SK-N-SH (cell line): ENCODE results near the gene CD302. TPM values are rescaled to one million over a fixed set of nuclear protein-coding genes. Genes with fewer than 3 reads are reported as not detected.

Experiments used
- CTCF ChIA-PET: fragments of 300-600, 350-600 bp; formaldehyde crosslinking; extraction: SDS; loops from one replicate; lab custom pipeline; 2021; lab: Yijun Ruan, JAX
- POLR2A ChIA-PET: fragments of 350-600 bp; sonication (Branson Sonifier 250); formaldehyde crosslinking; extraction: SDS; loops from one replicate; lab custom pipeline; 2020; ENCODE audit warnings: antibody characterized with exemption, inconsistent platforms; lab: Yijun Ruan, JAX
- DNase-seq: peaks from one replicate; pipeline ENCODE4 v3.0.0; 2012
- H2AFZ ChIP-seq: fragments of 200-600 bp; sonication (generic); 2 replicates; pipeline ENCODE4 v1.8.1; 2016; ENCODE audit warnings: antibody characterized with exemption, mild to moderate bottlenecking, low read depth
- H3F3A ChIP-seq: fragments of 200-600 bp; sonication (generic); replicated peaks from 2 replicates; pipeline ENCODE3; 2016; ENCODE audit warnings: antibody characterized with exemption, mild to moderate bottlenecking; ENCODE audit not compliant: insufficient read depth
- H3K27ac ChIP-seq, 2 experiments: fragments of 200-500 bp in 1 of 2; fragments of 200-600 bp in 1 of 2; sonication (Bioruptor generic) in 1 of 2; sonication (generic), shearing (Covaris generic) in 1 of 2; 2 replicates each; pipeline versions ENCODE4 v1.5.1 to v1.6.1; 2014 to 2016; ENCODE audit warnings: low read depth in 2 of 2, inconsistent platforms in 1 of 2, low read length in 1 of 2, mild to moderate bottlenecking in 1 of 2, mixed read lengths in 1 of 2
- H3K27me3 ChIP-seq: fragments of 200-600 bp; sonication (generic), shearing (Covaris generic); 2 replicates; pipeline ENCODE4 v1.6.1; 2016; ENCODE audit warnings: mixed run types; ENCODE audit not compliant: insufficient read depth
- H3K36me3 ChIP-seq, 2 experiments: fragments of 200-500 bp in 1 of 2; fragments of 200-600 bp in 1 of 2; sonication (Bioruptor generic) in 1 of 2; sonication (generic) in 1 of 2; replicated peaks in 1 of 2; 2 replicates each; pipeline versions ENCODE3 to v1.5.1; 2014 to 2016; ENCODE audit warnings: low read length in 1 of 2, mild to moderate bottlenecking in 1 of 2; ENCODE audit not compliant: insufficient read depth in 2 of 2, control insufficient read depth in 1 of 2
- H3K4me1 ChIP-seq, 2 experiments: fragments of 200-500 bp in 1 of 2; fragments of 200-600 bp in 1 of 2; sonication (Bioruptor generic) in 1 of 2; sonication (generic), shearing (Covaris generic) in 1 of 2; 2 replicates each; pipeline versions ENCODE4 v1.5.1 to v1.6.1; 2014 to 2016; ENCODE audit warnings: low read depth in 1 of 2, low read length in 1 of 2, mixed run types in 1 of 2; ENCODE audit not compliant: insufficient read depth in 2 of 2, control insufficient read depth in 1 of 2
- H3K4me2 ChIP-seq: fragments of 200-600 bp; sonication (generic), shearing (Covaris generic); 2 replicates; pipeline ENCODE4 v1.6.1; 2017; ENCODE audit warnings: mixed run types
- H3K4me3 ChIP-seq, 2 experiments: fragments of 200-500 bp in 1 of 2; fragments of 200-600 bp in 1 of 2; sonication (Bioruptor generic) in 1 of 2; sonication (generic), shearing (Covaris generic) in 1 of 2; 2 replicates each; pipeline versions ENCODE4 v1.5.1 to v1.8.1; 2014 to 2016; ENCODE audit warnings: low read depth in 2 of 2, inconsistent platforms in 1 of 2, low read length in 1 of 2, mild to moderate bottlenecking in 1 of 2, mixed read lengths in 1 of 2, moderate library complexity in 1 of 2
- H3K79me2 ChIP-seq: fragments of 200-600 bp; sonication (generic); 2 replicates; pipeline ENCODE4 v1.8.1; 2017; ENCODE audit warnings: mild to moderate bottlenecking; ENCODE audit not compliant: insufficient read depth
- H3K9ac ChIP-seq: fragments of 200-600 bp; sonication (generic); 2 replicates; pipeline ENCODE4 v1.6.1; 2017; ENCODE audit warnings: mixed run types
- H3K9me2 ChIP-seq: fragments of 200-600 bp; sonication (generic); 2 replicates; pipeline ENCODE4 v1.6.1; 2017; ENCODE audit warnings: mixed run types
- H3K9me3 ChIP-seq: fragments of 200-600 bp; sonication (generic); 2 replicates; pipeline ENCODE4 v1.6.1; 2017; ENCODE audit warnings: mixed run types, mild to moderate bottlenecking, moderate library complexity
- H4K20me1 ChIP-seq: fragments of 200-600 bp; sonication (generic); 2 replicates; pipeline ENCODE4 v1.6.1; 2017; ENCODE audit warnings: mild to moderate bottlenecking, mixed run types; ENCODE audit not compliant: insufficient read depth
- CHD2 ChIP-seq: fragments of 150-350 bp; IDR thresholded peaks from 2 replicates; pipeline ENCODE4 v1.6.1; 2018; ENCODE audit warnings: low read length; ENCODE audit not compliant: partially characterized antibody
- ELF1 ChIP-seq: IDR thresholded peaks from 2 replicates; pipeline ENCODE4 v1.4.0; 2012
- EP300 ChIP-seq, 2 experiments: IDR thresholded peaks; 2 replicates each; pipeline versions ENCODE4 v1.4.0 to v1.6.1; 2012; ENCODE audit warnings: borderline replicate concordance in 1 of 2, low read depth in 1 of 2, low read length in 1 of 2
- EZH2phosphoT487 ChIP-seq: fragments of 200-600 bp; sonication (generic); IDR thresholded peaks from 2 replicates; pipeline ENCODE4 v1.6.1; 2017; ENCODE audit warnings: low read depth, mixed run types, mild to moderate bottlenecking, antibody characterized with exemption, moderate library complexity, borderline replicate concordance
- FOSL2 ChIP-seq: IDR thresholded peaks from 2 replicates; pipeline ENCODE4 v1.4.0; 2012; ENCODE audit warnings: low read depth, mild to moderate bottlenecking, moderate library complexity, borderline replicate concordance
- FOXM1 ChIP-seq: IDR thresholded peaks from 2 replicates; pipeline ENCODE4 v1.4.0; 2012; ENCODE audit warnings: low read depth, mild to moderate bottlenecking
- GABPA ChIP-seq: IDR thresholded peaks from 2 replicates; pipeline ENCODE4 v1.4.0; 2012; ENCODE audit warnings: low read depth, mild to moderate bottlenecking
- GATA2 ChIP-seq: sonication (generic); formaldehyde crosslinking; IDR thresholded peaks from 2 replicates; pipeline ENCODE4 v1.5.0; 2020; ENCODE audit warnings: mild to moderate bottlenecking, missing genetic modification reagents
- MEF2A ChIP-seq: IDR thresholded peaks from 2 replicates; pipeline ENCODE4 v1.4.0; 2012; ENCODE audit warnings: low read depth, borderline replicate concordance
- POLR2AphosphoS5 ChIP-seq: IDR thresholded peaks from 2 replicates; pipeline ENCODE4 v1.6.1; 2012; ENCODE audit warnings: low read depth, low read length
- RAD21 ChIP-seq: IDR thresholded peaks from 2 replicates; pipeline ENCODE4 v1.6.1; 2012; ENCODE audit warnings: mild to moderate bottlenecking, low read length
- RCOR1 ChIP-seq: fragments of 150-350 bp; IDR thresholded peaks from 2 replicates; pipeline ENCODE4 v1.6.1; 2017; ENCODE audit warnings: antibody characterized with exemption, low read length
- RFX5 ChIP-seq: IDR thresholded peaks from 2 replicates; pipeline ENCODE4 v1.6.1; 2012; ENCODE audit warnings: mild to moderate bottlenecking, improper control_type of control experiment, low read length
- RXRA ChIP-seq: IDR thresholded peaks from 2 replicates; pipeline ENCODE4 v1.4.0; 2012; ENCODE audit warnings: low read depth, mild to moderate bottlenecking, borderline replicate concordance
- SIN3A ChIP-seq: IDR thresholded peaks from 2 replicates; pipeline ENCODE4 v1.6.1; 2012; ENCODE audit warnings: low read depth, mild to moderate bottlenecking, low read length, moderate library complexity, borderline replicate concordance
- SMC3 ChIP-seq: IDR thresholded peaks from 2 replicates; pipeline ENCODE4 v1.6.1; 2012; ENCODE audit warnings: low read depth, low read length, improper control_type of control experiment
- TAF1 ChIP-seq: IDR thresholded peaks from 2 replicates; pipeline ENCODE4 v1.6.1; 2012; ENCODE audit warnings: low read depth, mild to moderate bottlenecking, low read length, moderate library complexity, borderline replicate concordance
- WGBS: methylation state at CpG from one replicate; pipeline ENCODE4 v1.1.6; 2017; ENCODE audit warnings: low lambda C conversion rate; 5-methylcytosine and 5-hydroxymethylcytosine counted together
- polyA plus RNA-seq, 3 experiments: library from polyadenylated mRNA; depleted of rRNA; stranded (reverse); fragments of >200 nt; gene quantifications; 2 replicates each; pipeline ENCODE4 v1.2.3, GENCODE V29; 2012
- TF ChIP-seq, protein P1 (sequence below): IDR thresholded peaks from 2 replicates; pipeline ENCODE4 v1.4.0; 2012; ENCODE audit warnings: low read depth, borderline replicate concordance
- TF ChIP-seq, protein P2 (sequence below): IDR thresholded peaks from 2 replicates; pipeline ENCODE4 v1.6.1; 2012; ENCODE audit warnings: mild to moderate bottlenecking, low read depth, low read length, moderate library complexity
- TF ChIP-seq, protein P3 (sequence below): IDR thresholded peaks from 2 replicates; pipeline ENCODE4 v1.4.0; 2012; ENCODE audit warnings: low read depth, borderline replicate concordance
- TF ChIP-seq, protein P4 (sequence below): IDR thresholded peaks from 2 replicates; pipeline ENCODE4 v1.4.0; 2012; ENCODE audit warnings: low read depth

CD302 gene
- polyA plus RNA-seq, 1 of the 3 experiments (the other 2 are of a cell fraction), result 4.4 TPM

DNA sequence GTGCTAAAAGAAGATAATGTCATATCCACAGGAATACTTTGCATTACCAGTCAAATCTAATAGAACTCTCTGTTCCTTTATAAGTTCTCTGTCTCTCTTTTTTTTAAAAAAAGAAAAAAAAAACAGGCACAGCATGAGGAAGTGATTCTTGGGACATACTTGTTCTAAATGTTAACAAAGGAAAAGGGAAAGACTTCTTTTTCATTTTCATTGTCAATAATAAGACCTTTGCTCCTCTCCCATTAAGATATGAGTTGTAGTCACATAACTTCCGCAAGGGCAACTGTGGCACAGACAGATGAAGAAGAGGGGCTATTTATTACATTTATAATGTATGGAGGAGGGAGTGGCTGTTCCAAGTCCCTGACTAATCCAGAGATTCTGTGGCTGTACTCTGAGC is 4.7 kb downstream of the CD302 start (continued):
- TF ChIP-seq, protein P1, sequence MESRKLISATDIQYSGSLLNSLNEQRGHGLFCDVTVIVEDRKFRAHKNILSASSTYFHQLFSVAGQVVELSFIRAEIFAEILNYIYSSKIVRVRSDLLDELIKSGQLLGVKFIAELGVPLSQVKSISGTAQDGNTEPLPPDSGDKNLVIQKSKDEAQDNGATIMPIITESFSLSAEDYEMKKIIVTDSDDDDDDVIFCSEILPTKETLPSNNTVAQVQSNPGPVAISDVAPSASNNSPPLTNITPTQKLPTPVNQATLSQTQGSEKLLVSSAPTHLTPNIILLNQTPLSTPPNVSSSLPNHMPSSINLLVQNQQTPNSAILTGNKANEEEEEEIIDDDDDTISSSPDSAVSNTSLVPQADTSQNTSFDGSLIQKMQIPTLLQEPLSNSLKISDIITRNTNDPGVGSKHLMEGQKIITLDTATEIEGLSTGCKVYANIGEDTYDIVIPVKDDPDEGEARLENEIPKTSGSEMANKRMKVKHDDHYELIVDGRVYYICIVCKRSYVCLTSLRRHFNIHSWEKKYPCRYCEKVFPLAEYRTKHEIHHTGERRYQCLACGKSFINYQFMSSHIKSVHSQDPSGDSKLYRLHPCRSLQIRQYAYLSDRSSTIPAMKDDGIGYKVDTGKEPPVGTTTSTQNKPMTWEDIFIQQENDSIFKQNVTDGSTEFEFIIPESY, result no peak

DNA sequence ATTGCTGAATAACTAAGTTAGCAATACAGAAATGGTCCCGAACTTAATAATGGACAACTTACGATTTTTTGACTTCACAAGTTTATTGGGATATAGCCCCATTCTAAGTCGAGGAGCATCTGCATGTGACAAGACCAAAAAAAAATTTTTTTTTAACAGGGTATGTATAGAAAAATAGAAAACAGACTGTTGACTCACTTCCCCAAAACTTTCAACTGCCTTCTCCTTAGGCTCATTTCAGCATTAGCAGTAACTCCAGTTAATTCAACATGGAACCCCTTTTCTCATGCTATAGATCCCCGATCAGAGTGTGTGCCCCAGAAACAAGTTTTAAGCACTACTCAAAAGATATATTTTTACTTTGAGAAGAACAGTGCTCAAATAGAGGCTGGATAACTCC is 5.4 kb downstream of the CD302 start:
- no peak for DNase-seq
- Histone ChIP-seq H3K79me2 (no peaks in the 10 kb centered on the region), H3K9me2 (no peaks in the 10 kb centered on the region), H3K4me3 (no peak overlapping the region), H4K20me1 (no peaks in the 10 kb centered on the region), H3K27ac (no peak overlapping the region), H3K9me3 (no peaks in the 10 kb centered on the region), H3K36me3 (no peaks in the 10 kb centered on the region), H3K4me2 (no peak overlapping the region), H3K4me1 (no peaks in the 10 kb centered on the region; a peak in 1 of 4 replicates), H3K9ac (no peak overlapping the region), H2AFZ (no peak overlapping the region), H3K27me3 (no peaks in the 10 kb centered on the region), H3F3A (peaks cover 4% of the 10 kb centered on the region)
- ChIA-PET CTCF (no interaction called here), POLR2A (no interaction called here)
- TF ChIP-seq SMC3 (no peak), RAD21 (no peak), ELF1 (no peak), MEF2A (no peak), POLR2AphosphoS5 (no peak), EZH2phosphoT487 (no peak), CHD2 (no peak), RXRA (no peak), GABPA (no peak), FOSL2 (no peak), SIN3A (no peak), GATA2 (CRISPR knock-in tag) (no peak), EP300 (IDR thresholded peaks at IDR 0.05; ENCODE audit: borderline replicate concordance in 1 of 2, low read depth in 1 of 2, low read length in 1 of 2) (no peak), RCOR1 (no peak), FOXM1 (no peak), TAF1 (no peak), RFX5 (no peak)
- TF ChIP-seq, protein P2, sequence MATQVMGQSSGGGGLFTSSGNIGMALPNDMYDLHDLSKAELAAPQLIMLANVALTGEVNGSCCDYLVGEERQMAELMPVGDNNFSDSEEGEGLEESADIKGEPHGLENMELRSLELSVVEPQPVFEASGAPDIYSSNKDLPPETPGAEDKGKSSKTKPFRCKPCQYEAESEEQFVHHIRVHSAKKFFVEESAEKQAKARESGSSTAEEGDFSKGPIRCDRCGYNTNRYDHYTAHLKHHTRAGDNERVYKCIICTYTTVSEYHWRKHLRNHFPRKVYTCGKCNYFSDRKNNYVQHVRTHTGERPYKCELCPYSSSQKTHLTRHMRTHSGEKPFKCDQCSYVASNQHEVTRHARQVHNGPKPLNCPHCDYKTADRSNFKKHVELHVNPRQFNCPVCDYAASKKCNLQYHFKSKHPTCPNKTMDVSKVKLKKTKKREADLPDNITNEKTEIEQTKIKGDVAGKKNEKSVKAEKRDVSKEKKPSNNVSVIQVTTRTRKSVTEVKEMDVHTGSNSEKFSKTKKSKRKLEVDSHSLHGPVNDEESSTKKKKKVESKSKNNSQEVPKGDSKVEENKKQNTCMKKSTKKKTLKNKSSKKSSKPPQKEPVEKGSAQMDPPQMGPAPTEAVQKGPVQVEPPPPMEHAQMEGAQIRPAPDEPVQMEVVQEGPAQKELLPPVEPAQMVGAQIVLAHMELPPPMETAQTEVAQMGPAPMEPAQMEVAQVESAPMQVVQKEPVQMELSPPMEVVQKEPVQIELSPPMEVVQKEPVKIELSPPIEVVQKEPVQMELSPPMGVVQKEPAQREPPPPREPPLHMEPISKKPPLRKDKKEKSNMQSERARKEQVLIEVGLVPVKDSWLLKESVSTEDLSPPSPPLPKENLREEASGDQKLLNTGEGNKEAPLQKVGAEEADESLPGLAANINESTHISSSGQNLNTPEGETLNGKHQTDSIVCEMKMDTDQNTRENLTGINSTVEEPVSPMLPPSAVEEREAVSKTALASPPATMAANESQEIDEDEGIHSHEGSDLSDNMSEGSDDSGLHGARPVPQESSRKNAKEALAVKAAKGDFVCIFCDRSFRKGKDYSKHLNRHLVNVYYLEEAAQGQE, result no peak
- TF ChIP-seq, protein P3, sequence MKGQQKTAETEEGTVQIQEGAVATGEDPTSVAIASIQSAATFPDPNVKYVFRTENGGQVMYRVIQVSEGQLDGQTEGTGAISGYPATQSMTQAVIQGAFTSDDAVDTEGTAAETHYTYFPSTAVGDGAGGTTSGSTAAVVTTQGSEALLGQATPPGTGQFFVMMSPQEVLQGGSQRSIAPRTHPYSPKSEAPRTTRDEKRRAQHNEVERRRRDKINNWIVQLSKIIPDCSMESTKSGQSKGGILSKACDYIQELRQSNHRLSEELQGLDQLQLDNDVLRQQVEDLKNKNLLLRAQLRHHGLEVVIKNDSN, result no peak
- TF ChIP-seq, protein P4, sequence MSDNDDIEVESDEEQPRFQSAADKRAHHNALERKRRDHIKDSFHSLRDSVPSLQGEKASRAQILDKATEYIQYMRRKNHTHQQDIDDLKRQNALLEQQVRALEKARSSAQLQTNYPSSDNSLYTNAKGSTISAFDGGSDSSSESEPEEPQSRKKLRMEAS, result no peak
- WGBS, result 74% methylated on average over 4 of the region's 4 CpGs
